HepG2 (cell line): Measurements from ENCODE around the gene SPECC1L. TPM values are rescaled to one million over a fixed set of nuclear protein-coding genes. Genes with fewer than 3 reads are reported as not detected.
A peak's percentile ranks its signal among the peaks of the same experiment; 100 is the strongest.

Source experiments
- HDAC2 ChIP-seq: sonication (generic); formaldehyde crosslinking; IDR thresholded peaks from 2 replicates; pipeline ENCODE4 v1.4.0; 2020; ENCODE audit warnings: missing genetic modification reagents
- KLF6 ChIP-seq: IDR thresholded peaks from 2 replicates; pipeline ENCODE4 v1.8.0; 2016; ENCODE audit warnings: missing biosample characterization, missing genetic modification reagents
- POLR2AphosphoS5 ChIP-seq: IDR thresholded peaks from 2 replicates; pipeline ENCODE4 v1.6.1; 2012; ENCODE audit warnings: low read depth, low read length
- SMAD3 ChIP-seq: sonication (generic); formaldehyde crosslinking; IDR thresholded peaks from 2 replicates; pipeline ENCODE4 v1.4.0; 2020; ENCODE audit warnings: missing genetic modification reagents
- ZNF10 ChIP-seq: sonication (generic); formaldehyde crosslinking; IDR thresholded peaks from 2 replicates; pipeline ENCODE4 v1.4.0; 2020; ENCODE audit warnings: mild to moderate bottlenecking, low read depth, missing genetic modification reagents, borderline replicate concordance
- ZNF30 ChIP-seq: sonication (generic); formaldehyde crosslinking; IDR thresholded peaks from 2 replicates; pipeline ENCODE4 v1.5.0; 2020; ENCODE audit warnings: mild to moderate bottlenecking, missing genetic modification reagents
- ZNF557 ChIP-seq: sonication (generic); formaldehyde crosslinking; IDR thresholded peaks from 2 replicates; pipeline ENCODE4 v1.4.0; 2020; ENCODE audit warnings: missing genetic modification reagents
- ZNF792 ChIP-seq: IDR thresholded peaks from 2 replicates; pipeline ENCODE4 v1.6.1; 2016
- ZSCAN25 ChIP-seq: sonication (generic); formaldehyde crosslinking; IDR thresholded peaks from 2 replicates; pipeline ENCODE4 v1.8.0; 2022; ENCODE audit warnings: mild to moderate bottlenecking, missing genetic modification reagents
- polyA plus RNA-seq, 8 experiments: library from polyadenylated mRNA; depleted of rRNA in 3 of 8; stranded (reverse) in 7 of 8; unstranded in 1 of 8; fragments of >200 nt; fragmentation: Illumina TruSeq in 4 of 8; extraction: Trizol in 4 of 8; gene quantifications; 2 replicates each; pipeline versions ENCODE4 v1.2.1 to v1.2.3, GENCODE V29; 2011 to 2016; ENCODE audit warnings: low read depth in 4 of 8, missing spikeins in 1 of 8, mixed read lengths in 1 of 8; ENCODE audit not compliant: insufficient read depth in 1 of 8
- total RNA-seq, 5 experiments: library from RNA; depleted of rRNA; stranded (reverse); fragments of >200 nt; fragmentation: Illumina TruSeq; extraction: Trizol; gene quantifications; 2 replicates each; pipeline ENCODE4 v1.2.3, GENCODE V29; 2016; ENCODE audit warnings: low read depth in 1 of 5
- TF ChIP-seq, protein P1 (sequence below): sonication (generic); formaldehyde crosslinking; IDR thresholded peaks from 2 replicates; pipeline ENCODE4 v1.4.0; 2020; ENCODE audit warnings: missing genetic modification reagents
- TF ChIP-seq, protein P2 (sequence below): sonication (generic); formaldehyde crosslinking; IDR thresholded peaks from 2 replicates; pipeline ENCODE4 v1.5.0; 2020; ENCODE audit warnings: mild to moderate bottlenecking, missing genetic modification reagents, moderate library complexity
- TF ChIP-seq, protein P3 (sequence below): sonication (generic); formaldehyde crosslinking; IDR thresholded peaks from 2 replicates; pipeline ENCODE4 v1.4.0; 2020; ENCODE audit warnings: missing genetic modification reagents, mild to moderate bottlenecking, borderline replicate concordance
- TF ChIP-seq, protein P4 (sequence below), 2 experiments: sonication (generic) in 1 of 2; formaldehyde crosslinking in 1 of 2; IDR thresholded peaks; 2 replicates each; pipeline versions ENCODE4 v1.4.0 to v1.6.1; 2018 to 2020; ENCODE audit warnings: missing genetic modification reagents in 2 of 2, borderline replicate concordance in 1 of 2, low read depth in 1 of 2, mild to moderate bottlenecking in 1 of 2, missing biosample characterization in 1 of 2
- TF ChIP-seq, protein P5 (sequence below): sonication (generic); formaldehyde crosslinking; IDR thresholded peaks from 2 replicates; pipeline ENCODE4 v1.8.1; 2023; ENCODE audit warnings: mild to moderate bottlenecking, missing genetic modification reagents, borderline replicate concordance

SPECC1L gene
- total and polyA plus RNA-seq, 2 of the 13 experiments (the other 11 are each of a cell fraction or from before 2014, with no cell fraction given) = 14.1 to 30.3 TPM

DNA sequence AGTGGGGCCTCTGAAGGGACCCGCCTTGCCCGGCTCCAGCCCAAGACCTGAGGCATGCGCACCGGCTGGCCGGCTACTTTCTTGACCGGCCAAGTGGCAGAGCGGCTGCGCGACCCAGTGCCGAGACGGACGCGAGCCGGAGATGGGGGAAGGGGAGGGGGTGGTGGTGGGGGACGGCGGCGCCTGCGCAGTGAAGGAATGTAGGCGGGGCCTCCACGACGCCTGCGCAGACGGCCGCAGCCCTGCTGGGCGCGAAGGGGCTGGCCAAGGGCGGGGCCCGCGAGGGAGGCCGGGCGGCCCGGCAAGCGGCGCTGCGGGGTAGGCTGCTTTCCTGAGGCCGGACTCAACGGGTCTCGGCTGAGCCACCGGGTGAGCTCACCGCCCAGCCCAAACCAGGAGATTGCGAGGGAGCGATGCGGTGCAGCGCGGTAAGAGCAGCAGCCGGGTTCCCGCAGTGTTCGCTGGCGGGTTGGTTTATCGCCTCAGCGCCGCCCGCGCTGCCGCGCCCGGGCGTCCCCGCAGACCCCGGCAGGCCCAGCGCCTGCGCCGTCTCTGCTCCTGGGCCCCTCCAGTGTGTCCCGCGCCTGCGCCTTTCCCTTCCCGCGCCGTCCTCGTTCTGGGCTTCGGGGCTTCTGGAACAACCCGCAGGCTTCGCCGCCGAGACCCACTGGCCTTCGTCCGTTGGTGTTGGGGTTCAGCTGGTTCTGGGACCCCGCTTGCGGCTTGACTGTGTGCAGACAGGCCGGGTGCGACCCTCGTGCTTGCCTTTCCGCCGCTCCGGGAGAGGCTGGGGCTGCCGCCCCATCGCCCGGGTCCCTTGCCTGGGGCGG lies at the start of gene SPECC1L (continued):
- TF ChIP-seq, protein P1, sequence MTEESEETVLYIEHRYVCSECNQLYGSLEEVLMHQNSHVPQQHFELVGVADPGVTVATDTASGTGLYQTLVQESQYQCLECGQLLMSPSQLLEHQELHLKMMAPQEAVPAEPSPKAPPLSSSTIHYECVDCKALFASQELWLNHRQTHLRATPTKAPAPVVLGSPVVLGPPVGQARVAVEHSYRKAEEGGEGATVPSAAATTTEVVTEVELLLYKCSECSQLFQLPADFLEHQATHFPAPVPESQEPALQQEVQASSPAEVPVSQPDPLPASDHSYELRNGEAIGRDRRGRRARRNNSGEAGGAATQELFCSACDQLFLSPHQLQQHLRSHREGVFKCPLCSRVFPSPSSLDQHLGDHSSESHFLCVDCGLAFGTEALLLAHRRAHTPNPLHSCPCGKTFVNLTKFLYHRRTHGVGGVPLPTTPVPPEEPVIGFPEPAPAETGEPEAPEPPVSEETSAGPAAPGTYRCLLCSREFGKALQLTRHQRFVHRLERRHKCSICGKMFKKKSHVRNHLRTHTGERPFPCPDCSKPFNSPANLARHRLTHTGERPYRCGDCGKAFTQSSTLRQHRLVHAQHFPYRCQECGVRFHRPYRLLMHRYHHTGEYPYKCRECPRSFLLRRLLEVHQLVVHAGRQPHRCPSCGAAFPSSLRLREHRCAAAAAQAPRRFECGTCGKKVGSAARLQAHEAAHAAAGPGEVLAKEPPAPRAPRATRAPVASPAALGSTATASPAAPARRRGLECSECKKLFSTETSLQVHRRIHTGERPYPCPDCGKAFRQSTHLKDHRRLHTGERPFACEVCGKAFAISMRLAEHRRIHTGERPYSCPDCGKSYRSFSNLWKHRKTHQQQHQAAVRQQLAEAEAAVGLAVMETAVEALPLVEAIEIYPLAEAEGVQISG (CRISPR knock-in tag) = peak; percentile 77; the same call in 1 of the 2 replicates
- TF ChIP-seq HDAC2 (CRISPR knock-in tag) (0 out of 2 replicates have a peak, but pooled peaks have one; percentile 47), ZNF10 (CRISPR knock-in tag) (no peak), KLF6 (CRISPR knock-in tag) (peak; percentile 88), ZNF30 (CRISPR knock-in tag) (no peak), ZNF557 (CRISPR knock-in tag) (0 out of 2 replicates have a peak, but pooled peaks have one; percentile 25), ZNF792 (peak; percentile 85), POLR2AphosphoS5 (peak; percentile 93), ZSCAN25 (CRISPR knock-in tag) (no peak), SMAD3 (no peak; the same call in 1 of the 2 replicates)
- TF ChIP-seq, protein P2, sequence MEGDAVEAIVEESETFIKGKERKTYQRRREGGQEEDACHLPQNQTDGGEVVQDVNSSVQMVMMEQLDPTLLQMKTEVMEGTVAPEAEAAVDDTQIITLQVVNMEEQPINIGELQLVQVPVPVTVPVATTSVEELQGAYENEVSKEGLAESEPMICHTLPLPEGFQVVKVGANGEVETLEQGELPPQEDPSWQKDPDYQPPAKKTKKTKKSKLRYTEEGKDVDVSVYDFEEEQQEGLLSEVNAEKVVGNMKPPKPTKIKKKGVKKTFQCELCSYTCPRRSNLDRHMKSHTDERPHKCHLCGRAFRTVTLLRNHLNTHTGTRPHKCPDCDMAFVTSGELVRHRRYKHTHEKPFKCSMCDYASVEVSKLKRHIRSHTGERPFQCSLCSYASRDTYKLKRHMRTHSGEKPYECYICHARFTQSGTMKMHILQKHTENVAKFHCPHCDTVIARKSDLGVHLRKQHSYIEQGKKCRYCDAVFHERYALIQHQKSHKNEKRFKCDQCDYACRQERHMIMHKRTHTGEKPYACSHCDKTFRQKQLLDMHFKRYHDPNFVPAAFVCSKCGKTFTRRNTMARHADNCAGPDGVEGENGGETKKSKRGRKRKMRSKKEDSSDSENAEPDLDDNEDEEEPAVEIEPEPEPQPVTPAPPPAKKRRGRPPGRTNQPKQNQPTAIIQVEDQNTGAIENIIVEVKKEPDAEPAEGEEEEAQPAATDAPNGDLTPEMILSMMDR (CRISPR knock-in tag) = peak; percentile 38; the same call in 1 of the 2 replicates
- TF ChIP-seq, protein P3, sequence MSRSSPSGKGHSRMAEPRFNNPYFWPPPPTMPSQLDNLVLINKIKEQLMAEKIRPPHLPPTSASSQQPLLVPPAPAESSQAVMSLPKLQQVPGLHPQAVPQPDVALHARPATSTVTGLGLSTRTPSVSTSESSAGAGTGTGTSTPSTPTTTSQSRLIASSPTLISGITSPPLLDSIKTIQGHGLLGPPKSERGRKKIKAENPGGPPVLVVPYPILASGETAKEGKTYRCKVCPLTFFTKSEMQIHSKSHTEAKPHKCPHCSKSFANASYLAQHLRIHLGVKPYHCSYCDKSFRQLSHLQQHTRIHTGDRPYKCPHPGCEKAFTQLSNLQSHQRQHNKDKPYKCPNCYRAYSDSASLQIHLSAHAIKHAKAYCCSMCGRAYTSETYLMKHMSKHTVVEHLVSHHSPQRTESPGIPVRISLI (CRISPR knock-in tag) = no peak
- TF ChIP-seq, protein P4, sequence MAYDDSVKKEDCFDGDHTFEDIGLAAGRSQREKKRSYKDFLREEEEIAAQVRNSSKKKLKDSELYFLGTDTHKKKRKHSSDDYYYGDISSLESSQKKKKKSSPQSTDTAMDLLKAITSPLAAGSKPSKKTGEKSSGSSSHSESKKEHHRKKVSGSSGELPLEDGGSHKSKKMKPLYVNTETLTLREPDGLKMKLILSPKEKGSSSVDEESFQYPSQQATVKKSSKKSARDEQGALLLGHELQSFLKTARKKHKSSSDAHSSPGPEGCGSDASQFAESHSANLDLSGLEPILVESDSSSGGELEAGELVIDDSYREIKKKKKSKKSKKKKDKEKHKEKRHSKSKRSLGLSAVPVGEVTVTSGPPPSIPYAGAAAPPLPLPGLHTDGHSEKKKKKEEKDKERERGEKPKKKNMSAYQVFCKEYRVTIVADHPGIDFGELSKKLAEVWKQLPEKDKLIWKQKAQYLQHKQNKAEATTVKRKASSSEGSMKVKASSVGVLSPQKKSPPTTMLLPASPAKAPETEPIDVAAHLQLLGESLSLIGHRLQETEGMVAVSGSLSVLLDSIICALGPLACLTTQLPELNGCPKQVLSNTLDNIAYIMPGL (CRISPR knock-in tag; IDR thresholded peaks at IDR 0.05; ENCODE audit: borderline replicate concordance in 1 of 2, low read depth in 1 of 2) = peak; percentile 81 to 86; a peak in 3 of 4 replicates
- TF ChIP-seq, protein P5, sequence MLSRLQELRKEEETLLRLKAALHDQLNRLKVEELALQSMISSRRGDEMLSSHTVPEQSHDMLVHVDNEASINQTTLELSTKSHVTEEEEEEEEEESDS (CRISPR knock-in tag) = no peak
